Activated T-cell treated with anti-CD3 and anti-CD28 coated beads, Interleukin-2, amount 50 U/mL, for 72 hours (primary cell): Measurements from ENCODE around the gene AHI1. TPM values are rescaled to one million over a fixed set of nuclear protein-coding genes. Genes with fewer than 3 reads are reported as not detected.
A peak's percentile ranks its signal among the peaks of the same experiment; 100 is the strongest.

Experiments used
- ATAC-seq, 2 donors: fragments of 150-1000 bp; cut with Tn5 transposase; replicated peaks in 1 of 2; 2 replicates each; pipeline ENCODE4 v1.10.0; 2021; ENCODE audit warnings: moderate library complexity in 2 of 2, mild to moderate bottlenecking in 1 of 2
- DNase-seq, 2 donors: peaks; one replicate each; pipeline ENCODE4 v3.0.0; 2021 to 2022; ENCODE audit warnings: mixed read lengths in 1 of 2
- H3K27ac Mint-ChIP-seq: one replicate; pipeline ENCODE4 v1.8.0; 2022; ENCODE audit warnings: mild to moderate bottlenecking, moderate library complexity, mixed read lengths
- H3K27me3 Mint-ChIP-seq: one replicate; pipeline ENCODE4 v1.8.0; 2022; ENCODE audit warnings: low read depth, mixed read lengths
- H3K36me3 Mint-ChIP-seq, 2 donors: one replicate each; pipeline ENCODE4 v1.8.0; 2022; ENCODE audit warnings: mixed read lengths in 2 of 2, mild to moderate bottlenecking in 1 of 2; ENCODE audit not compliant: insufficient read depth in 2 of 2
- H3K4me1 Mint-ChIP-seq: one replicate; pipeline ENCODE4 v1.8.0; 2022; ENCODE audit warnings: low read depth, mixed read lengths
- H3K4me3 Mint-ChIP-seq, 2 donors: one replicate each; pipeline ENCODE4 v1.8.0; 2022; ENCODE audit warnings: mild to moderate bottlenecking in 2 of 2, mixed read lengths in 2 of 2, moderate library complexity in 2 of 2
- H3K9me3 Mint-ChIP-seq, 2 donors: one replicate each; pipeline ENCODE4 v1.8.0; 2022; ENCODE audit warnings: mixed read lengths in 2 of 2
- total RNA-seq, 2 donors: library from RNA; stranded (reverse); gene quantifications; one replicate each; pipeline ENCODE4 v1.2.3, GENCODE V29; 2022

Gene AHI1
- total RNA-seq, 2 donors from 2014 or later, result 48.7 to 62.8 TPM

DNA sequence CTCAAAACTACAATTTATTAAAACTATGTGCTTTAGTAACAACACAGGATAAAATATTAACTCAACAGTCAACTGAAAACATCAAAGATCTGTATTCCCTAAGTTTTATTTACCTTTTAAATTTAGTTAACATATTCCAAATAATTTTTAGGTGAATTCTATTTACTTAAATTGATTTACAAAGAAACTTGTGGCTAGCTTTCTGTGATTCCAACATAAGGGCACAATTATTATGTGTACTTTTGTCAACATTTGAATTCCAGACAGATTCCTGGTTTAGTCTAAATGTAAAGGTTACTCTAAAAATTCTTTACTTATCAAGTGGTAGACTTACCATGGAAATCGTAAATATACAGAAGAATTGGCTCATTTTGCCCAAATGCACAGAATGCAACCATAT, 70.7 kb downstream of the AHI1 start:
- H3K36me3 Mint-ChIP-seq, result peaks cover 0 to 6% of the 10 kb centered on the region in 2 donors
- H3K27ac Mint-ChIP-seq, result no peak overlapping the region
- ATAC-seq (no peak), DNase-seq (no peak)
- no peaks in the 10 kb centered on the region for H3K27me3 Mint-ChIP-seq
- peaks cover 8% of the 10 kb centered on the region for H3K4me1 Mint-ChIP-seq
- H3K9me3 Mint-ChIP-seq, result no peaks in the 10 kb centered on the region
- no peak overlapping the region for H3K4me3 Mint-ChIP-seq

DNA sequence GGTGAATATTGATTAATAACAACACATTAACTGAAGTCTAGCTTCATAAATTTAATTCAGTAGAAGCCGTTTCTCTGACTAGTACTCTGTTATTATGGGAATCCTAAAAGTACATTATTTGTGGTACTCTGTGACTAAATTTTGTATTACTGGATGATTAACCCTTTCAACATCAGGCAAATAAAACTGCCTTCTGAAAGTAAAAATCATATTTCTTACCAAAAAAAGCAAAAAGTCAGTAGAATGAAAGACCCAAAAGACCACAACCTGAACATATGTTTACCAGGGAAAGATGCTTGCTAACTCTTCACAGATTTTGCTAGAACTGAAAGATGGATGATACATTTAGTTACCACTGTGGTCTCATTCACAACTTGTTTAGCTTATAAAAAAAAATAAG, 73.2 kb downstream of the AHI1 start:
- Mint-ChIP-seq H3K9me3 (no peaks in the 10 kb centered on the region), H3K36me3 (peaks cover 0 to 4% of the 10 kb centered on the region in 2 donors), H3K4me1 (peaks cover 8% of the 10 kb centered on the region), H3K27ac (peak overlapping the region; percentile 38), H3K4me3 (no peak overlapping the region), H3K27me3 (no peaks in the 10 kb centered on the region)
- DNase-seq (no peak), ATAC-seq (peak; percentile 55 to 68)

DNA sequence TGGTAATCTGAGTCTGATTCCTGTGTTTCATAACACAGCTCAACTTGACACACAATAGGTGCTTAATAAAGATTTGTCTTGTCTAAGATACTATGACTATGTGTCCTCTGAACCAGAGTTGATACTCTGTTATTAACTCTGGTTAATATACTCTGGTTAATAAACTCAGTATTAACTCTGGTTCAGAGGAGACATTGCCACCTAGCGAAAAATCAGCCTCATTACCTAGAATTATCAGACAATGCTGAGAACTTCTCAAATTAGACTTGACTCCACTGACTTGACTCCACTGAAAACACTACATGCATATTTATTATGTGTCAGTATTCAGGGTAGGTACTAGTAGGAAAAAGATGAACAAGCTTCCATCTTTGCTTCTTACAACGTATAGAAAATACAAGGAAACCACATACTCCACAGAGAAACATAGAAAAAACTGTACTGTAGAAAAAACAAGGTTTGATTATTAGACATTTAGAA, 73.9 kb downstream of the AHI1 start:
- DNase-seq (no peak), ATAC-seq (peak; percentile 51 to 61)
- peaks cover 8% of the 10 kb centered on the region for H3K4me1 Mint-ChIP-seq
- H3K27ac Mint-ChIP-seq, result peak overlapping the region; percentile 51
- H3K9me3 Mint-ChIP-seq, result no peaks in the 10 kb centered on the region
- peaks cover 0 to 4% of the 10 kb centered on the region in 2 donors for H3K36me3 Mint-ChIP-seq
- peak overlapping the region; percentile 37 to 55 for H3K4me3 Mint-ChIP-seq
- no peaks in the 10 kb centered on the region for H3K27me3 Mint-ChIP-seq

DNA sequence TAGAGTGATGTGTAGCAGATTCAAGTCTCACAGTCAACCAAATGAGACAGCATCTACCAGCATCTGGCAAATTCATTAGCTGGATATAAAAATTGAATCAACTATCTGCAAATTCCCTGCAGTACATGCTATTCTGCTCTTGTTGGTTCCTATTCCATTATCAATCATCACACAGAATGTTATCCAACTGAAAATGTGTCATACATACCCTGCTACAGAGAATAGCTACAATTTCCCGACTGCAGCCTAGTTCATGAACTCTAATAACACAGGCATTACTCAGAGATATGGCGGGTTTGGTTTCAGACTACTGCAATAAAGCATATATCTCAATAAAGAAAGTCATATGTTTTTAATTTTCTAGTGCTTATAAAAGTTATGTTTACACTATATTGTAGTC, 78.4 kb downstream of the AHI1 start:
- Mint-ChIP-seq H3K27me3 (no peaks in the 10 kb centered on the region), H3K36me3 (peaks cover 0 to 4% of the 10 kb centered on the region in 2 donors), H3K4me3 (no peak overlapping the region), H3K4me1 (peaks cover 6% of the 10 kb centered on the region), H3K27ac (no peak overlapping the region), H3K9me3 (no peaks in the 10 kb centered on the region)
- ATAC-seq (no peak), DNase-seq (no peak)

DNA sequence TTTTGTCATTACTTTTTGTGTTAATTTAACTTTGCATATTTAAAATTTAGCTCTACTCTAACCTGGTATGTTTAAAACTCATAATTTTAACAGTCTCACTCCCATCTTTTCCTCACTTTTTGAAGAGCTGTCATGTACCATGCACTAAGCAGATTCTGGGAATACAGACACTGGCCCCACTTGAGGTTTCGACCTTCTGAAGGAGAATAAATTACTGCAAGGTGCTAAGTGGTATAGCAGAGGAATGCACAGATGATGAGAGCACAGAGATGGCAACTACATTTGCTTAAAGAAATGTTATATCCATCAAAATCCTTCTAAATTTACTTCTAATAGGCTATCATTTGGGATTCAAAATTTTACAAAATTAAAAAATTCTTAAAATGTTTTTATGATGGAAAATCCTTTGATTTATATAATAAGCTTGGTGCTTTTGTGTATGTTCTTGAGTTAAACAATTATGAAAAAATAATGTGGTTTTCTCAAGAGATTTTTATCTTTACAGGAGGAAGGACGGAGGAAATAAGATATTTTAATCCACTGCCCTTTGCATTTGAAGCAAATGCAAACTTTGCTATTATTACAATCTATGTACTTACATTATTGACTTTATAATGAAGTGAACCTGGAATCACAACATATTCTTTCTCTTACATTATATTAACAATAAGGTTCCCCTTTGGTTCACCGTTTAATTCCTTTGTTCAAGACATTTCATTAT, 79.3 kb downstream of the AHI1 start:
- no peaks in the 10 kb centered on the region for H3K9me3 Mint-ChIP-seq
- no peaks in the 10 kb centered on the region for H3K27me3 Mint-ChIP-seq
- H3K4me1 Mint-ChIP-seq, result no peaks in the 10 kb centered on the region
- H3K4me3 Mint-ChIP-seq, result no peak overlapping the region
- peaks cover 0 to 4% of the 10 kb centered on the region in 2 donors for H3K36me3 Mint-ChIP-seq
- no peak for DNase-seq
- no peak overlapping the region for H3K27ac Mint-ChIP-seq
- no peak for ATAC-seq

DNA sequence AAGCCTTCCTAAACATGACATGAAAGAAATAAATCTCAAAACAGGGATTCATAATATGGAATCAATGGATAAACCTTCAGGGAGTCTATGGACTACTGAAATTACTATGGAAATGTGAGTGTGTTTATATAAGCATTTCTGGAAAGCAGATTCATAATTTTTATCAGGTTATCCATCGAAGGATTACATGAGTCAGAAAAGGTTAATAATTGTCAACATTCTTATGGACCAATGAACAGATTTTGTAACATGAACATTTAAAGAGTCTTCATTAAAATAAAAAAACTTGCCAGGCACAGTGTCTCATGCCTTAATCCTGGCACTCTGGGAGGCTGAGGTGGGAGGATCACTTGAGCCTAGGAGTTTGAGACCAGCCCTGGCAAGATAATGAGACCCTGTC, 84.8 kb downstream of the AHI1 start:
- H3K27me3 Mint-ChIP-seq, result no peaks in the 10 kb centered on the region
- ATAC-seq (no peak), DNase-seq (no peak)
- no peaks in the 10 kb centered on the region for H3K4me1 Mint-ChIP-seq
- H3K4me3 Mint-ChIP-seq, result no peak overlapping the region
- no peak overlapping the region for H3K27ac Mint-ChIP-seq
- H3K36me3 Mint-ChIP-seq, result peaks cover 0 to 5% of the 10 kb centered on the region in 2 donors
- H3K9me3 Mint-ChIP-seq, result no peaks in the 10 kb centered on the region

DNA sequence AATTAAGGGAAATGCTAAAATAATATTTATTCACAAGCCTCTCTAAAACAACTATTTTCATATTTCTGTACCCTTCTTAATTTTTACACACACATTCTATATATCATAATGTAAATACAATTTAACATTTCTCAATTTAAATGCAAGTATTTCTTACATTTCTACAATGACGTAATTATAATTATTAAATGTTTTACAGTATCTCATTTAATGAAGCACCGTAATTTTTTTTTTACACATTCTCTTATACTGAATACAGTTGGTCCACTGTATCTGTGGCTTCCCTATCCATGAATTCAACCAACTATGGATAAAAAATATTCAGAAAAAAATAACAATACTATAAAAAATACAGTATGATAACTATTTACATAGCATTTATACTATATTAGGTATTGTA, 85.7 kb downstream of the AHI1 start:
- Mint-ChIP-seq H3K4me1 (no peaks in the 10 kb centered on the region), H3K36me3 (peaks cover 0 to 5% of the 10 kb centered on the region in 2 donors), H3K27ac (no peak overlapping the region)

DNA sequence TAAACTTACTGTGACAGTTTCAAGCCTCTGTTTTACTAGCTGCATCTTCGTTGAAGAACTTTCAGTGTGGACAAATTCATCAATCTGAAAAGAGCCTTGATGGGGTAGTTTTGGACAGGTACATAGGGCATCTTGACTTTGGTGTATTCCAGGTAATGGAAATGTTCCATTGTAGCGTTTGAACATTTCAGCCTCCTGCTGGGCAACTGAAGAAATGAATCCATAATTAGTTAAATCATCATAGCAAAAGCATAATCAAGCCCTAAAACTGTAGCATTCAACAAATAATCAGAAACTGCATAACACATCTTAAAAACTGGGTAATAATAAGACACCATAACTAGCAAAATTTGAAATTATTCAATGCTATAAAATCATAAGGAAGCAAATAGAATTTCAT, 86.2 kb downstream of the AHI1 start:
- no peak for DNase-seq
- no peak overlapping the region for H3K4me3 Mint-ChIP-seq
- H3K9me3 Mint-ChIP-seq, result no peaks in the 10 kb centered on the region
- H3K4me1 Mint-ChIP-seq, result no peaks in the 10 kb centered on the region
- peaks cover 0 to 5% of the 10 kb centered on the region in 2 donors for H3K36me3 Mint-ChIP-seq
- no peak for ATAC-seq
- H3K27ac Mint-ChIP-seq, result no peak overlapping the region
- no peaks in the 10 kb centered on the region for H3K27me3 Mint-ChIP-seq

More for the DNA sequence above, 85.7 kb downstream of the AHI1 start:
- no peak for DNase-seq
- Mint-ChIP-seq H3K4me3 (no peak overlapping the region), H3K27me3 (no peaks in the 10 kb centered on the region), H3K9me3 (no peaks in the 10 kb centered on the region)
- ATAC-seq, result no peak

DNA sequence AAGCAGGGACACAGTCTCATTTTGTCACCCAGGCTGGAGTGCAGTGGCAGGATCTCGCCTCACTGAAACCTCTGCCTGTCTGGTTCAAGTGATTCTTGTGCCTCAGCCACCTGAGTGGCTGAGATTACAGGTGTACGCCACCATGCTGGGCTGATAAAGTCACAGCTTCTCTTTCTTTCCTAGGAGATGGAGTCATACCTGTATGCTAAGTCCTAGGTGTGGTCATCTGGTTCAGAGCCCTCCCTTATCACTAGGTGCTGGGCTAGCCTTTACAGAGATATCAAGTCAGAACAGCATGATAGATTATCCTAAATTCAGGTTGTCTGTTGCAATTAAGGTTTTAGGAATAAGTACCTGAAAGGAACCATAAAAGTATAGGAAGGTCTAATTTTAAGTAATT, 86.7 kb downstream of the AHI1 start:
- Mint-ChIP-seq H3K27ac (no peak overlapping the region), H3K4me3 (no peak overlapping the region), H3K27me3 (no peaks in the 10 kb centered on the region), H3K36me3 (peaks cover 0 to 5% of the 10 kb centered on the region in 2 donors), H3K9me3 (no peaks in the 10 kb centered on the region), H3K4me1 (no peaks in the 10 kb centered on the region)
- ATAC-seq, result no peak
- DNase-seq, result no peak

DNA sequence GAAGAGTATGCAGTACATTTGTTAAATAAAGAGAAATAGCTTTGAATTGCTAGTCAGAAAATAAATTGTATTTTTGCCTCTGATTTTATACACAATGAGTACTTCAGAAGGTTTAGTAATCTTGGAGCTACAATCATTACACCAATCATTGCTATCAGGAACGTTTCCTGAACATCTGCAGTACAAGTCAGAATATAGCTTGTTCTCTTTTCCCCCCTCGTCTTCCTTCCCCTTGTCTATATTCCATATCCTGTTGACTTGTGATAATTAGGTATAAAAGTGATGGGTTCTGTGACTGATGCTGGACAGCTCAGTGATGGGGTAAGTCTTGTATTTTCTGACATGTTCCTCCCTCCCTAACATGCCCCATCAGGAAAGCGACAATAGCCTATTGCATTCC, 94.0 kb downstream of the AHI1 start:
- H3K4me3 Mint-ChIP-seq, result no peak overlapping the region
- peaks cover 0 to 12% of the 10 kb centered on the region in 2 donors for H3K36me3 Mint-ChIP-seq
- no peaks in the 10 kb centered on the region for H3K4me1 Mint-ChIP-seq
- no peaks in the 10 kb centered on the region for H3K9me3 Mint-ChIP-seq
- DNase-seq (no peak), ATAC-seq (no peak)
- no peaks in the 10 kb centered on the region for H3K27me3 Mint-ChIP-seq
- no peak overlapping the region for H3K27ac Mint-ChIP-seq

DNA sequence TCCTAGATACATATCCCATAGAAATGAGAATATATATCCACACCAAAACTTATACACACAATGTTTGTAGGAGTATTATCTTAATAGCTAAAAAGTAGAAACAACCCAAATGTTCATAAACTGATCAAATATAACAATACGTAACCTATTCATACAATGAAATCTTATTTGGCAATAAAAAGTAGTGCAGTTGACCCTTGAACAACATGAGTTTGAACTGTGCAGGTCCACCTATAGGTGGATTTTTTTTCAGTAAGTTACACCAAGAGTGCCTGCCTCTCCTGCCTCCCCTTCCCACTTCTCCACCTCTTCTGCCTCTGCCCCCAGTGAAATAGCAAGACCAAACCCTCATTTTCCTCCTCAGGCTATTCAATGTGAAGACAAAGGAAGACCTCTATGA, 95.2 kb downstream of the AHI1 start:
- Mint-ChIP-seq H3K9me3 (no peaks in the 10 kb centered on the region), H3K36me3 (peaks cover 0 to 12% of the 10 kb centered on the region in 2 donors), H3K4me1 (no peaks in the 10 kb centered on the region), H3K27ac (no peak overlapping the region), H3K27me3 (no peaks in the 10 kb centered on the region), H3K4me3 (no peak overlapping the region)
- DNase-seq (no peak), ATAC-seq (no peak)

DNA sequence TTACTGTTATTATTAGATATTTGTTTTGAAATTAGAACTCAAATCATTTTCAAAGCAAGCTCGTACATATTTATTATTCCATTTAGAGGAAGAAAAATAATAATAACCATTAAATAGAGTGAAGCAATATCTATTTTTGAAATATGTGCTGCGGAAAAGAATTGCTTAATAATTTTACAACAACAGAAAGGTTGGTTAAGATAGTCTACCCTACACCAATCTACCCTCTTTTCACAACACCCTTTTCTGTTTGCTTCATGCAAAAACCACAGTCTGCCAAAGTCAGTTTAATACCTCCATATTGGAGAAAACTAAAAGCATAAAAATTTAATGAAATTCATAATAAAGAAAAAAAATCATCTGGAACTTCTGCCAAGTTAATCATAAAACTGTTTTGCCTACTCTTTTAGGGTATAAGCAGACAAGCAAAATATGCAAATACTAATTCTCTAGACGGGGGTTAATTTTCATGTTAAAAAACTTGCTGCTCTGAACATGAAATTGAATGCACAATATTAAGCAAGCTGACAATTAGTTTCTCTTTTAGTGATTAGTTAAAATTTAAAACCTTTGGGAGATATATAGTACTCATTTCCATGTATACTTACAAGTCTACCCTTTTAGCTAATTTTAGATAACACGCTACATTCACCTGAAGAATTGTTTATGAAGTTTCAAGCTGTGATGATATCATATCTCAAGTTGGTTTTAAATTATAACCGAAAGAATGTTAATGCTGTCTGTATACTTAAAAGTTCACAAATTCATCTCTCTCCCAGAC, 100.2 kb downstream of the AHI1 start:
- Mint-ChIP-seq H3K9me3 (no peaks in the 10 kb centered on the region), H3K4me1 (no peaks in the 10 kb centered on the region), H3K4me3 (no peak overlapping the region), H3K27ac (no peak overlapping the region), H3K36me3 (peaks cover 0 to 7% of the 10 kb centered on the region in 2 donors), H3K27me3 (no peaks in the 10 kb centered on the region)
- ATAC-seq (no peak), DNase-seq (no peak)

DNA sequence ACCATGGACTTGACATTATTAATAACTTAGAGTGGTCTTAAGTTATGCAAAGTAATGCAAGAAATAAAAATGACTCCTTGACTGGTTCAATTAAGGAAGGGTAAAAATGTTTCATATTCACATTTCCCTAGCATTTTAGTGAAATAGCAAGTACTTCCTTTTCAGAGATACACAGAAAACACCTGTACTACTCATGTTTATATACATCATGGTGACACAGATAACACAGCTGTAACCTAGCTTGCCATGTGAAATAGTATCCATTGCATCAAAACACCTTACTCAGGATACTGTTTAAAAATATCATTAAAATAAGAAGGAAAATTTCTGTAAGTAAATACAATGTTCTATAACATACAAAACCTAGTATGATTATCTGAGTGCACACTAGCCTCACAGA, 102.4 kb downstream of the AHI1 start:
- Mint-ChIP-seq H3K27ac (no peak overlapping the region), H3K4me1 (no peaks in the 10 kb centered on the region), H3K36me3 (peaks cover 3 to 4% of the 10 kb centered on the region in 2 donors), H3K27me3 (no peaks in the 10 kb centered on the region), H3K4me3 (no peak overlapping the region), H3K9me3 (no peaks in the 10 kb centered on the region)
- DNase-seq, result no peak
- ATAC-seq, result no peak
